GM12864 (cell line): ENCODE data around the gene FAM47C.
"Not testable (repeated sequence)": the region's sequence is repeated elsewhere in the genome, so short reads cannot be mapped to it uniquely, and the experiment has no call there.

Experiments
- DNase-seq: peaks from one replicate; pipeline ENCODE4 v3.0.0-alpha.2; 2011; ENCODE audit warnings: low read depth
- H3K4me3 ChIP-seq: 2 replicates; pipeline ENCODE4 v1.5.1; 2011; ENCODE audit warnings: mild to moderate bottlenecking, low read depth, low read length, control low read depth
- TF ChIP-seq, protein P1 (sequence below): IDR thresholded peaks from 2 replicates; pipeline ENCODE4 v1.5.1; 2011; ENCODE audit warnings: low read depth, mild to moderate bottlenecking, moderate library complexity, low read length, control low read depth, inconsistent platforms; ENCODE audit errors: missing control alignments

The FAM47C gene

GRCh38 chrX:37047776-37048175, 39.6 kb downstream of the FAM47C start:
- TF ChIP-seq, protein P1, sequence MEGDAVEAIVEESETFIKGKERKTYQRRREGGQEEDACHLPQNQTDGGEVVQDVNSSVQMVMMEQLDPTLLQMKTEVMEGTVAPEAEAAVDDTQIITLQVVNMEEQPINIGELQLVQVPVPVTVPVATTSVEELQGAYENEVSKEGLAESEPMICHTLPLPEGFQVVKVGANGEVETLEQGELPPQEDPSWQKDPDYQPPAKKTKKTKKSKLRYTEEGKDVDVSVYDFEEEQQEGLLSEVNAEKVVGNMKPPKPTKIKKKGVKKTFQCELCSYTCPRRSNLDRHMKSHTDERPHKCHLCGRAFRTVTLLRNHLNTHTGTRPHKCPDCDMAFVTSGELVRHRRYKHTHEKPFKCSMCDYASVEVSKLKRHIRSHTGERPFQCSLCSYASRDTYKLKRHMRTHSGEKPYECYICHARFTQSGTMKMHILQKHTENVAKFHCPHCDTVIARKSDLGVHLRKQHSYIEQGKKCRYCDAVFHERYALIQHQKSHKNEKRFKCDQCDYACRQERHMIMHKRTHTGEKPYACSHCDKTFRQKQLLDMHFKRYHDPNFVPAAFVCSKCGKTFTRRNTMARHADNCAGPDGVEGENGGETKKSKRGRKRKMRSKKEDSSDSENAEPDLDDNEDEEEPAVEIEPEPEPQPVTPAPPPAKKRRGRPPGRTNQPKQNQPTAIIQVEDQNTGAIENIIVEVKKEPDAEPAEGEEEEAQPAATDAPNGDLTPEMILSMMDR: no peak

GRCh38 chrX:37057572-37057971, 49.4 kb downstream of the FAM47C start:
- DNase-seq, H3K4me3 ChIP-seq: not testable (repeated sequence)

More at GRCh38 chrX:37047776-37048175, 39.6 kb downstream of the FAM47C start:
- DNase-seq: no peak
- no peak overlapping the region for H3K4me3 ChIP-seq

GRCh38 chrX:37060999-37061398, 52.8 kb downstream of the FAM47C start:
- DNase-seq: no peak
- TF ChIP-seq, protein P1: peak; percentile 49

More at GRCh38 chrX:37060999-37061398, 52.8 kb downstream of the FAM47C start:
- H3K4me3 ChIP-seq: no peak overlapping the region
